ENCODE data around the gene BFAR. TPM values are rescaled to one million over a fixed set of nuclear protein-coding genes. Genes with fewer than 3 reads are reported as not detected.
"Not testable (repeated sequence)": the region's sequence is repeated elsewhere in the genome, so short reads cannot be mapped to it uniquely, and the experiment has no call there.

Gene BFAR
- total RNA-seq, 1 experiment from 2014 or later: 91.7 TPM

DNA sequence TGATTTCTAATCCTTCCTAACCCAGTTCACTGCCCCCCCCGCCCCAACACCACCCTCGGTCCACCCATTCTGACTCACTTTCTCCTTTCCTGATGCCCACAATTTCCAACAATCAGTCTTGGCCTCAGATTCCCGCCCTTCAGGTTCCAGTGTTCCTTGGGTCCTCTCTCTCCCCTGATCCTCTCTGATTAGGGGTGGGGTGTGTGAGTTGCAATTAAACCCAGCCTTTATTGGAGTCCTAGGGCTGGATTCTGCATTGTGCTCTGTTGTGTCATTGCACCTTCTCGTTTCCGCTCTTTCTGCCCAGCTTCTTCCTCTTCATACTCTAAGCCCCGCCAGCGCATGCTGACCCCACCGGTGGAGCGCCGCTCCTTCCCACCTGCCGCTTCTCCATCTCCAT lies 69.9 kb downstream of the BFAR start:
- H3K4me1 Mint-ChIP-seq; H3K18ac ChIP-seq (ENCODE audit: insufficient read length, low read depth, low read length); H3K79me2 ChIP-seq (ENCODE audit: insufficient read depth, low read length); H3K4ac ChIP-seq (ENCODE audit: low read depth, low read length); DNase-seq; H3K79me1 ChIP-seq (ENCODE audit: insufficient read depth, low read depth, low read length, poor library complexity, severe bottlenecking); H4K20me1 ChIP-seq (ENCODE audit: control insufficient read depth, insufficient read depth, insufficient read length); H2BK120ac ChIP-seq (ENCODE audit: low read depth, low read length, poor library complexity, severe bottlenecking); H3T11ph ChIP-seq (ENCODE audit: low read length); H4K5ac ChIP-seq (ENCODE audit: insufficient read length, low read depth, low read length); H3K27me3 Mint-ChIP-seq (ENCODE audit: low read depth); H3K4me3 Mint-ChIP-seq; H3K36me3 Mint-ChIP-seq (ENCODE audit: insufficient read depth in 1 of 3, low read depth in 3 of 3); H3K9me3 ChIP-seq (ENCODE audit: control insufficient read depth, low read depth, low read length); H3K4me1 ChIP-seq (ENCODE audit: insufficient read depth, low read length); H2BK5ac ChIP-seq (ENCODE audit: insufficient read length, low read length); H2BK15ac ChIP-seq (ENCODE audit: low read depth, low read length); H3K23ac ChIP-seq (ENCODE audit: insufficient read length, low read depth, low read length); H3K56ac ChIP-seq (ENCODE audit: insufficient read length, low read depth, low read length); H3K23me2 ChIP-seq (ENCODE audit: insufficient read length, low read depth, low read length, poor library complexity, severe bottlenecking); H3K14ac ChIP-seq (ENCODE audit: insufficient read depth, low read length); H3K9ac ChIP-seq (ENCODE audit: extremely low read depth, insufficient read length, low read length); H3K4me2 ChIP-seq (ENCODE audit: insufficient read depth, insufficient read length, low read length); H2BK20ac ChIP-seq (ENCODE audit: low read depth, low read length, poor library complexity, severe bottlenecking); H2AK5ac ChIP-seq (ENCODE audit: insufficient read length, low read length); H3K27ac Mint-ChIP-seq; H2AFZ ChIP-seq (ENCODE audit: low read length); H3K27me3 ChIP-seq (ENCODE audit: insufficient read depth, low read length); H4K8ac ChIP-seq (replicated peaks; ENCODE audit: insufficient read length, low read depth, low read length); H3K27ac ChIP-seq (ENCODE audit: insufficient read length, low read depth, low read length); H4K91ac ChIP-seq (ENCODE audit: insufficient read length, low read depth, low read length); H3K9me3 Mint-ChIP-seq; H2BK12ac ChIP-seq (ENCODE audit: insufficient read length, low read depth, low read length): not testable (repeated sequence)
- no CpG with 5 or more reads among the region's 11 CpGs for WGBS (ENCODE audit: extremely low coverage, insufficient read length, low lambda C conversion rate)

DNA sequence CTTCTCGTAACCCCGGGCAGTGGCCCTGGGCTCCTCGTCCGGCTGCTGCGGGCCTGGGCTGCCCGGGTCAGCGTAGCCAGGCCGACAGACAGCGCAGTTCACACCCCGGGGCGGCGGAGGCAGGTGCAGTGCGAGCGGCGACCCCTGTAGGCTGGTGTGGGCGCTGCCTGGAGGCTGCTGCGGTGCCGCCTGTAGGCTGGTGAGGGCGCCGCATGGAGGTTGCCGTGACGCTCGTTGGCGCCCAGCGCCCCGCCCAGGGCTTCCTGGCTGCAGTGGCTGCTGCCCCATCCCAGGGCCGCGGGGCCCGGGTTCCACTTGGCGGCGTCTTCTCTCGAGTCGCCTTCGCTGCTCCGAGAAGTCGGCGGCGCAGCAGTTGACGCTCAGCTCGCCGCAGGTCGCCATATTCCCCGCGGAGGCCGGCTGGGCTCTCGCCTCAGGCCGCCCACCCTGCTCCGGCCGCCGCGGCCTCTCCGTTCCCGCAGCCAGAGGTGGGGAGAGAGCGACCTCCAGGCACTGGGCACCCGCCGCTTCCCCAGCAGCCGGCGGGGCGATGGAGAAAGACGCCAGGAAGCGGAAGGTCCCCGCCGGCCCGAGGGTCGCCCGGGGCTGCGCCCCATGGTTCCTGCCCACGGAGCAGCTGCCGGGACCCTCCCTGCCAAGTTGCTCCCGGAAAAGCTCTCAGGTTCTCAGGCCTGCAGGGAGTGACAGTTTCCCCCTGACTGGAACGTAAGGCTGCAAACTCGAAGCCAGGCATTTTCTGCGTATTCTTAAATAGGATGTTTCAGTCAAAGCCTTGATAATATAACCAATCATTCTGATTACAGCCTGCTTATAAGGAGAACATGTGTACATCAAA lies 70.6 kb downstream of the BFAR start, which contains the start of gene NPIPA3:
NPIPA3 (plus strand) TSS at position 256 of the 856 bp plus-strand sequence. CDS start 5,533 bp downstream, outside the sequence.
- not testable (repeated sequence) for H3K27ac ChIP-seq (ENCODE audit: insufficient read length, low read depth, low read length); H3K56ac ChIP-seq (ENCODE audit: insufficient read length, low read depth, low read length); H4K20me1 ChIP-seq (ENCODE audit: control insufficient read depth, insufficient read depth, insufficient read length); DNase-seq; H3K18ac ChIP-seq (ENCODE audit: insufficient read length, low read depth, low read length); H3K4ac ChIP-seq (ENCODE audit: low read depth, low read length); H3K23me2 ChIP-seq (ENCODE audit: insufficient read length, low read depth, low read length, poor library complexity, severe bottlenecking); H3K9me3 ChIP-seq (ENCODE audit: control insufficient read depth, low read depth, low read length); H4K8ac ChIP-seq (replicated peaks; ENCODE audit: insufficient read length, low read depth, low read length); H3K27ac Mint-ChIP-seq; H4K91ac ChIP-seq (ENCODE audit: insufficient read length, low read depth, low read length); H3K4me1 ChIP-seq (ENCODE audit: insufficient read depth, low read length); H3K79me1 ChIP-seq (ENCODE audit: insufficient read depth, low read depth, low read length, poor library complexity, severe bottlenecking); H3K36me3 Mint-ChIP-seq (ENCODE audit: insufficient read depth in 1 of 3, low read depth in 3 of 3); H3K9ac ChIP-seq (ENCODE audit: extremely low read depth, insufficient read length, low read length); H3K4me1 Mint-ChIP-seq; H3K9me3 Mint-ChIP-seq; H2BK5ac ChIP-seq (ENCODE audit: insufficient read length, low read length); H3T11ph ChIP-seq (ENCODE audit: low read length); H3K4me3 Mint-ChIP-seq; H2AK5ac ChIP-seq (ENCODE audit: insufficient read length, low read length); H2AFZ ChIP-seq (ENCODE audit: low read length); H2BK12ac ChIP-seq (ENCODE audit: insufficient read length, low read depth, low read length); H2BK120ac ChIP-seq (ENCODE audit: low read depth, low read length, poor library complexity, severe bottlenecking); H3K23ac ChIP-seq (ENCODE audit: insufficient read length, low read depth, low read length); H4K5ac ChIP-seq (ENCODE audit: insufficient read length, low read depth, low read length); H2BK20ac ChIP-seq (ENCODE audit: low read depth, low read length, poor library complexity, severe bottlenecking); H3K79me2 ChIP-seq (ENCODE audit: insufficient read depth, low read length); H3K14ac ChIP-seq (ENCODE audit: insufficient read depth, low read length); H3K4me2 ChIP-seq (ENCODE audit: insufficient read depth, insufficient read length, low read length); H3K27me3 Mint-ChIP-seq (ENCODE audit: low read depth); H2BK15ac ChIP-seq (ENCODE audit: low read depth, low read length); H3K27me3 ChIP-seq (ENCODE audit: insufficient read depth, low read length)
- WGBS (ENCODE audit: extremely low coverage, insufficient read length, low lambda C conversion rate): no CpG with 5 or more reads among the region's 73 CpGs
